Measurements from ENCODE around the gene SPACA7. TPM values are rescaled to one million over a fixed set of nuclear protein-coding genes. Genes with fewer than 3 reads are reported as not detected.

SPACA7 gene
- total and polyA plus RNA-seq, 2 experiments from 2014 or later: not detected

GRCh38 chr13:112330479-112331381 lies 45.4 kb upstream of the SPACA7 start:
- TF ChIP-seq CTCF (IDR thresholded peaks at IDR 0.05; ENCODE audit: low read depth, low read length): no peak
- Histone ChIP-seq H3K27ac (no peak overlapping the region), H3K9me3 (ENCODE audit: low read depth) (no peaks in the 10 kb centered on the region), H3K36me3 (no peaks in the 10 kb centered on the region), H3K27me3 (peaks cover 28% of the 10 kb centered on the region), H3K4me1 (ENCODE audit: low read depth) (no peaks in the 10 kb centered on the region), H3K4me3 (no peak overlapping the region)
- no peak for DNase-seq (ENCODE audit: low read depth in 1 of 2, low spot score in 1 of 2)

DNA sequence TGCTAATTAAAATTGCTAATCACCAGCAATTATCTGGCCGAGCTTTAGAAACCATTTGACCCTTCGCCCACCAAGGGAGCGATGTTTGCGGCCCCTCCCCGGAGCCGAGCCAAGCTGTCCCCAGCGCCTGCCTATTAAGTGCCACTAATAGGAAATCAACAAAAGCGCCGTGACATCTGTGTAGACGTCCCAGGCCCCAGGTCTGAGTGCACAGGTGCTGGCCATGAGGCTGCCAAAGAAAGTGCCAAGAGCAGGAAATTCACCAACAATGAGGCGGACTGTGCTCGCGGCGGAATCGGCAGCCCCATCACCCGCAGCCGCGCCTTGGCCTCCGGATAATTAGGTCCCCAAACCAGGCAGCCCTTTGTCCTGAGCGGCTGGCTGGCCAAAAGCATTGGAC lies 44.5 kb upstream of the SPACA7 start:
- H3K4me1 ChIP-seq (ENCODE audit: low read depth): no peaks in the 10 kb centered on the region
- H3K27ac ChIP-seq: no peak overlapping the region
- peaks cover 25% of the 10 kb centered on the region for H3K27me3 ChIP-seq
- H3K4me3 ChIP-seq: no peak overlapping the region
- no peak for TF ChIP-seq CTCF (IDR thresholded peaks at IDR 0.05; ENCODE audit: low read depth, low read length)
- no peaks in the 10 kb centered on the region for H3K36me3 ChIP-seq
- no peak for DNase-seq (ENCODE audit: low read depth in 1 of 2, low spot score in 1 of 2)
- H3K9me3 ChIP-seq (ENCODE audit: low read depth): no peaks in the 10 kb centered on the region

DNA sequence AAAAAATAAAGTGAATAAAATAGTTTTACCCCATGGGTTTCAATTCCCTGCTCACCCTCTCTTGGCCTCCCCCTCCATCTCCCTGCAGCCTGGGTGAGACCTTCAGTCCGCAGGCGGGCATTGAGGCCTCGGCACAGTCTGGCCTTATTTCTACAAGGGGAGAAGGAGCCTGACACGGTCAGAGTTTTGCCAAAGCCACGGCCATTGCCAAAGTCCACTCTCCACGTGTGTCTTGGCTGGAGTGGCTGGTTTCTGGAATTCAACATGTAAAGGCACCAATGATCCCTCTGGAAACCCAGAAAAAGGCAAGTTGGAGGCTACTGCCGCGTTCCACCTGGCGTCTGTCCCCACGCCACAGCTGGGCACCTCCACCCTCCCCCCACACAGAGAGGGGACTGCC lies 43.4 kb upstream of the SPACA7 start:
- Histone ChIP-seq H3K36me3 (no peaks in the 10 kb centered on the region), H3K4me1 (ENCODE audit: low read depth) (no peaks in the 10 kb centered on the region), H3K4me3 (no peak overlapping the region), H3K27me3 (peaks cover 25% of the 10 kb centered on the region), H3K9me3 (ENCODE audit: low read depth) (no peaks in the 10 kb centered on the region), H3K27ac (no peak overlapping the region)
- DNase-seq (ENCODE audit: low read depth in 1 of 2, low spot score in 1 of 2): no peak
- no peak for TF ChIP-seq CTCF (IDR thresholded peaks at IDR 0.05; ENCODE audit: low read depth, low read length)

- no peaks in the 10 kb centered on the region for H3K9me3 ChIP-seq (ENCODE audit: low read depth)
- no peak for TF ChIP-seq CTCF (IDR thresholded peaks at IDR 0.05; ENCODE audit: low read depth, low read length)
- H3K4me1 ChIP-seq (ENCODE audit: low read depth): no peaks in the 10 kb centered on the region
- peaks cover 23% of the 10 kb centered on the region for H3K27me3 ChIP-seq
- no peak for DNase-seq (ENCODE audit: low read depth in 1 of 2, low spot score in 1 of 2)
- no peak overlapping the region for H3K4me3 ChIP-seq
- H3K27ac ChIP-seq: no peak overlapping the region
- no peaks in the 10 kb centered on the region for H3K36me3 ChIP-seq
Measured at GRCh38 chr13:112333756-112334543, 42.2 kb upstream of the SPACA7 start.

DNA sequence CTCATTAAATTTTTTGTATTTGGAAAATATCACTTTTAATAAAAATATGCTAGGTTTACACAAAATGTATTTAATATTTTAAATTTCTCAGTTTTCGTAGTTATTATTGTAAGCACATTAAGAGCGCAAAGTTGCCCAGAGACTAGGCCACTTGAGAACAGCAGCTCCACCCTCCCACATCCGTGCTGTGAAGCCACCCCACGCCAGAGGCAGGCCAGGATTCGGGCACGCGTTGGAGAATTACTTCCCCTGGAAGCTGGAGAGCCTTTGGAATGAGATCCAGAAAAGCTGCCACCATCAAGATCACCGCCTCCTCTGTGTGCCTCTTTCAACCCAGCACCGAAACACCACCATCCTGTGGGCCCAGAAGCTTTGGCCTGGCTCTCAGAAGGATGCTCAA lies 41.0 kb upstream of the SPACA7 start:
- Histone ChIP-seq H3K27ac (no peak overlapping the region), H3K4me3 (no peak overlapping the region), H3K36me3 (no peaks in the 10 kb centered on the region), H3K4me1 (ENCODE audit: low read depth) (no peaks in the 10 kb centered on the region), H3K27me3 (peaks cover 19% of the 10 kb centered on the region), H3K9me3 (ENCODE audit: low read depth) (no peaks in the 10 kb centered on the region)
- TF ChIP-seq CTCF (IDR thresholded peaks at IDR 0.05; ENCODE audit: low read depth, low read length): no peak
- no peak for DNase-seq (ENCODE audit: low read depth in 1 of 2, low spot score in 1 of 2)
